HFF-Myc (cell line): ENCODE measurements around the gene PDLIM7.

Experiments
- DNase-seq: peaks from one replicate; pipeline ENCODE4 v3.0.0-alpha.2; 2011; ENCODE audit warnings: low read depth; ENCODE audit errors: extremely low read depth
- H3K4me3 ChIP-seq: replicated peaks from 2 replicates; pipeline ENCODE4 v1.5.1; 2011; ENCODE audit warnings: low read depth, mild to moderate bottlenecking, control low read depth, low read length
- CTCF ChIP-seq: IDR thresholded peaks from 2 replicates; pipeline ENCODE4 v1.5.1; 2012; ENCODE audit warnings: mild to moderate bottlenecking, low read depth, low read length, control low read depth; ENCODE audit errors: missing control alignments

The PDLIM7 gene

DNA sequence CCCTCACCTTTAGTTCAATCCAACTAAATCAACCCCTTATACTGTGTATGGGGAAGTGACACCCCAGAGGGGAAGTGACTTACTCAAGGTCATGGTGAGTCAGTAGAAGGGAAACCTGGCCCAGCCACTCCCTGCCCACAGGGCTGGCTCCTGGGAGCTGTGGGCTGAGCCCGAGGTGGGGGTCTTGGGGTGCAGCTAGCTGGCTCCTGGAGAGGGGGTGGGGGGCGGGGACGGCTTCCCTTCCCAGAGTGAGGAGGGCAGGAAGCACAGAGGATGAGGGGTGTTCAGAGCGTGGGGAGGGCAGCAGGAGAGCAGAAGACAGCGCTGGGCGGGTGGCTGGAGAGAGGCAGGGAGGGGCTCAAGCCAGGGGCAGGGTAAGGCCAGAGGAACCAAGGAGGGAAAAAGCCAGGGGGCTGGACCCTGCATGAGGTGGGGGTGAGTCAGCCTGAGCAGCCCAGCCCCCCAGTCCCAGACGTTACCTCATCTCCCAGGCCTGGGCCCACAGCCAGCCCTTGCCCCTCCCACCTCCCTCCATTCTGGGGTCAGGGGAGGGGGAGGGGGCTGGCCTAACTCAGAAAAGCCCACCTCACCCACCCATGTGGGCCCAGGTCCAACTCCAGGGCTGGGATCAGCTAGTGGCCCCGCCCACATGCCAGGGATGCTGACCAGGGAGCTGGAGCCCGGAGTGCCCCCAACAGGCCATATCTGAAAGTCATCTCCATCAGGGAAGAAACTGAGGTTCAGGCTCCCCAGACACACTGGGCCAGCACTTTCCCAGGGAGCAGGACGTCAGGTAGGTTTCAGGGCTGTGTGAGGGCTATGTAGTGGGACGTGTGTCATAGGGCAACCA, 2.8 kb downstream of the PDLIM7 start:
- DNase-seq: peak; percentile 65
- H3K4me3 ChIP-seq: peak overlapping the region; percentile 80
- TF ChIP-seq CTCF: peak; percentile 36

DNA sequence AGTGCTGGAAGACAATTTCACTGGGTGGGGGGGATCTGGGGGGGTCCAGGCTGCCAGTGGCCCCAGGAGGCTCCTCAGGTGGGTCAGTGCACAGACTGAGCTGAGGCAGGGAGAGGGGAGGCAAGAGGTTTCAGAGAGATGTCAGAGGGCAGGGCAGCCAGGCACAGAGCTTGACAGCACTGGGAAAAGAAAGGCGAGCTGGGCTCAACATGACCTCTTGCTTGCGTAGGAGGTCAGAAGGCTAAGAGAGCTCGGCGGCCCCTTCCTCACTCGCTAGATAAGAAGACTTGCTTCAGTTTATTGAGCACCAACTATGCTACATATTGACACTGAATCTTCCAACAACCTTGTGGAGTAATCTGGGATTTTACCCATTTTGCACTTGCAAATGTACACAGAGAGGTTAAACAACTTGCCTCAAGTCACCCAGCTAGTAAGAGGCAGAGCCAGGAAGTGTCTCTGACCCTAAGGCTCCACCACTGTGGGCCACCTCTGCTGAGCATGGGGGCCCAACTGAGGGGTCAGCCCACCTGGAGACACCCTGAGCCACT, 3.5 kb downstream of the PDLIM7 start:
- peak overlapping the region; percentile 80 for H3K4me3 ChIP-seq

GRCh38 chr5:177492841-177493240, 4.6 kb downstream of the PDLIM7 start:
- TF ChIP-seq CTCF: no peak
- no peak overlapping the region for H3K4me3 ChIP-seq
- DNase-seq: no peak

More for the DNA sequence above, 3.5 kb downstream of the PDLIM7 start:
- TF ChIP-seq CTCF: no peak
- DNase-seq: no peak

- H3K4me3 ChIP-seq: no peak overlapping the region
- TF ChIP-seq CTCF: no peak
- DNase-seq: no peak
Measured at GRCh38 chr5:177491983-177492746, 5.2 kb downstream of the PDLIM7 start.

DNA sequence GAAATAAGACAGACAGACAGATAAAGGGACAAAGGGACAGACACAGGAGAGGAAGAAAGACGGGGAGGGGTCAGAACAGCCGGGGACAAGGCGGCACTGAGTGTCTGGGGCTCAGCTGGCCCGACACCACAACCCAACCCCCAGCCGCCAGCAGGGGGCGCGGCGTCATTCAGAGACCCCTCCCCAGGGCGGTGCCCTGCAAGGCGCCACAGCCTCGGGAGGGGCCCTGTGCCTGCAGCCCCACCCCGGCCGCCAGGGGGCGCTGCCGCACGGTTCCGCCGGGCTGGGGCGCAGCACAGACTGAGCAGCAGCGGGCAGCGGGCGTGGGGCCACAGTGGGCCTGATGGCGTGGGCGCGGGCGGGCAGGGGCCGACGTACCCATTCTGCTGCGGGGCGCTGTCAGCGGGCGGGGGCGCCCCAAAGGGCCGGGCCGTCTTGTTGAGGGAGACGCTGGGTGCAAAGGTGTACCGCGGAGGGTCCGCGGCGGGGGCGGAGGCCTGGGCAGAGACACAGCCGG, 5.9 kb downstream of the PDLIM7 start:
- TF ChIP-seq CTCF: peak; percentile 78
- DNase-seq: no peak
- no peak overlapping the region for H3K4me3 ChIP-seq

DNA sequence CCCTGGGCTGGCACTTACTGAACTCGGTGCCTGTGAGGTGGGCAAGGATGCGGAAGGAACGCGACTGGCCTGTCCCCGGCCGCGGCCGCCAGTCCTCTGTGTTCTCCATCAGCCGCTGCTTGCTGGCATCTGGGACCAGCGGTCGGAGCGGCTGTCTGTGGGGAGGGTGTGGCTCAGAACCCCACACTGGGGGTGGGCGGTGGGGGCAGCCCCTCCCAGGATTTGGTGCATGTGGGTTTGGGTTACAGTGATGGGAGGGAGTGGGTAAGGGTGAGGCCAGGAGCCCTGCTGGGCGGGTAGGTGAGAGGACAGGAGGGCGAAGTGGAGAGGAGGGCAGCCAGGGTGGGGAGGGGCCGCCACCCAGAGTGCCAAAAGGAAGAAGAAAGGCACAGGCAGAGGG, 6.4 kb downstream of the PDLIM7 start:
- TF ChIP-seq CTCF: no peak
- DNase-seq: no peak

More for the DNA sequence above, 6.4 kb downstream of the PDLIM7 start:
- no peak overlapping the region for H3K4me3 ChIP-seq
